ENCODE data around the gene DRD2. TPM values are rescaled to one million over a fixed set of nuclear protein-coding genes. Genes with fewer than 3 reads are reported as not detected.

The DRD2 gene
- total RNA-seq, 1 donor from 2014 or later = not detected

GRCh38 chr11:113507341-113507740 lies 32.1 kb upstream of the DRD2 start:
- no peak for TF ChIP-seq CTCF (conservative IDR thresholded peaks at IDR 0.05; ENCODE audit: low read depth, low read length)
- DNase-seq (ENCODE audit: low read depth) = no peak
- H3K4me3 ChIP-seq (ENCODE audit: low read depth, low read length) = no peak overlapping the region

- DNase-seq (ENCODE audit: low read depth) = no peak
- no peak for TF ChIP-seq CTCF (conservative IDR thresholded peaks at IDR 0.05; ENCODE audit: low read depth, low read length)
- no peak overlapping the region for H3K4me3 ChIP-seq (ENCODE audit: low read depth, low read length)
Observed at GRCh38 chr11:113506893-113507292, 31.7 kb upstream of the DRD2 start.

- no peak overlapping the region for H3K4me3 ChIP-seq (ENCODE audit: low read depth, low read length)
- no peak for DNase-seq (ENCODE audit: low read depth)
- TF ChIP-seq CTCF (conservative IDR thresholded peaks at IDR 0.05; ENCODE audit: low read depth, low read length) = no peak
Observed at GRCh38 chr11:113506461-113506860, 31.3 kb upstream of the DRD2 start.

GRCh38 chr11:113505541-113506375 lies 30.6 kb upstream of the DRD2 start:
- H3K4me3 ChIP-seq (ENCODE audit: low read depth, low read length) = no peak overlapping the region
- DNase-seq (ENCODE audit: low read depth) = peak; percentile 33
- no peak for TF ChIP-seq CTCF (conservative IDR thresholded peaks at IDR 0.05; ENCODE audit: low read depth, low read length)

GRCh38 chr11:113505046-113505445 lies 29.8 kb upstream of the DRD2 start:
- DNase-seq (ENCODE audit: low read depth) = no peak
- H3K4me3 ChIP-seq (ENCODE audit: low read depth, low read length) = no peak overlapping the region
- no peak for TF ChIP-seq CTCF (conservative IDR thresholded peaks at IDR 0.05; ENCODE audit: low read depth, low read length)

GRCh38 chr11:113504586-113504985 lies 29.4 kb upstream of the DRD2 start:
- no peak overlapping the region for H3K4me3 ChIP-seq (ENCODE audit: low read depth, low read length)
- no peak for DNase-seq (ENCODE audit: low read depth)
- no peak for TF ChIP-seq CTCF (conservative IDR thresholded peaks at IDR 0.05; ENCODE audit: low read depth, low read length)

- no peak for TF ChIP-seq CTCF (conservative IDR thresholded peaks at IDR 0.05; ENCODE audit: low read depth, low read length)
- no peak overlapping the region for H3K4me3 ChIP-seq (ENCODE audit: low read depth, low read length)
- no peak for DNase-seq (ENCODE audit: low read depth)
Observed at GRCh38 chr11:113504071-113504470, 28.9 kb upstream of the DRD2 start.

Data from epithelial cell of proximal tubule (primary cell).